Measurements from ENCODE around the gene KAZN.

The KAZN gene

DNA sequence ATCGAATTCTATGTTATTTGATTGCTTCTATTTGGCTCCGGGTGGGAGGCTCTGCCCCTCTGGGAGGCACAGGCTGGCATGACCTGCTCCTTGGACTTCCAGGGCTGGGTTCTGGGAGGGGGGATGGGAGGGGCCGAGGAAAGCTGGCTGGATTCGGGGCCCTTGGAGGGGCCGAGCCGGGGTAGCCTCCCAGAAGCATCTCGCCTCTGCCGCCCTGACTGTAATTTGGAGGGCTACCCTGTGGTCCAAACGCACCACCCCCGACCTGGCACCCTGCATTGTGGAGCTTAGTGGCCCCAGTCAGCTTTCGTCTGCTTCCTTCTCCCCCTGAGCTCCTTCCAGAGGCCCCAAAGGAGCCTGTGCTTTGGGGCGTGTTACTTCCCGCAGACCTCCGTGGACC, 469.7 kb downstream of the KAZN start:
- TF ChIP-seq CTCF (IDR thresholded peaks at IDR 0.05; ENCODE audit: low read length, missing control alignments): no peak
- no peak overlapping the region for H3K4me3 ChIP-seq (replicated peaks; ENCODE audit: low read depth, low read length)
- DNase-seq (ENCODE audit: low read depth): no peak

GRCh38 chr1:15068997-15069396, 470.5 kb downstream of the KAZN start:
- DNase-seq (ENCODE audit: low read depth): no peak
- no peak for TF ChIP-seq CTCF (IDR thresholded peaks at IDR 0.05; ENCODE audit: low read length, missing control alignments)
- no peak overlapping the region for H3K4me3 ChIP-seq (replicated peaks; ENCODE audit: low read depth, low read length)

DNA sequence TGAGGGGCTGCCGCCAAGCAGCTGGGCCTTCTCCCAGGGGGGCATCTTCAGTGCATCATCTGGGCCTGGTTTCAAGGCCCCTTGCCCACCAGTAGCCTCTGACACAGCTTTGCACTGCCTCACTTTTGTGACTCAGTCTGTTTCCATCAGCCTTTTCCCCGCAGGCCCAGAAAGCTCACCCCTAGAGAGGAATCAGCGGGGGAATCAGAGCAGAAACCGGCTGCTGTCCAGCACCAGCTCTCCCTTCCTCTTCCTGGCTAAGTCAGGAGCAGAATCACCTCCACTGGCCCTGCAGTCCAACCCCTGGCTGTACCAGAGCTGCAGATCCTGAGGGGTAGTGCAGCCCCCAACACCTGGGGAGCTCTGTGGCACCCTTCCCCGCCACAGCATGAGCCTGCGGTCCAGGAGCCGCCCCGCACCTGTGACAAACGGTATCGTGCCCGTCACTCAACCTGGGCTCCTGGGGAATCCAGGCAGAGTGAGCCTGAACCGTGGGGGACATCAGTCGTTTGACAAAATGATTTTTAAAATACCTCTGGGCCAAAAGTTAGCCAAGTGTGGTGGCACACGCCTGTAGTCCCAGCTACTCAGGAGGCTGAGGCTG, 471.8 kb downstream of the KAZN start:
- no peak for TF ChIP-seq CTCF (IDR thresholded peaks at IDR 0.05; ENCODE audit: low read length, missing control alignments)
- no peak overlapping the region for H3K4me3 ChIP-seq (replicated peaks; ENCODE audit: low read depth, low read length)
- no peak for DNase-seq (ENCODE audit: low read depth)

DNA sequence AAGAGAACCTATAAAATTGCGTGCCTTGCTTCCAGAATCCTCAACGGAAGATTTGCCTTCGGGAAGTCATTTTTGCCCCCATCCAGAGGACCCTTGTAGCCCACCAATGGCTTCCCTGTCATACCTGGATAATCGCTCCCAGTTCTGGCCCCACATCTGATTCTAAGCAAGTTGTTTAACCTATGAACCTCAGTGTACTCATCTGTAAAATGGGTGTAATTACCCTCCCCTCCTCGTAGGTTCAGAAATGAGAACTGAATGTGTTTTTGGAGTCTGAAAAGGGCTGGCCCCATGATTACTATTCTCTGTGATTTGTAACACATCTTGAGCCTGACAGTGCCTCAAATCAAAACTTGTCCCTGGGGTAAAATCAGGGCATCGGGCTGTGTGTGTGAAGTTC, 473.5 kb downstream of the KAZN start:
- DNase-seq (ENCODE audit: low read depth): no peak
- H3K4me3 ChIP-seq (replicated peaks; ENCODE audit: low read depth, low read length): no peak overlapping the region
- no peak for TF ChIP-seq CTCF (IDR thresholded peaks at IDR 0.05; ENCODE audit: low read length, missing control alignments)

GRCh38 chr1:15073799-15074308, 475.4 kb downstream of the KAZN start:
- DNase-seq (ENCODE audit: low read depth): no peak
- no peak for TF ChIP-seq CTCF (IDR thresholded peaks at IDR 0.05; ENCODE audit: low read length, missing control alignments)

GRCh38 chr1:15075175-15075574, 476.7 kb downstream of the KAZN start:
- no peak for DNase-seq (ENCODE audit: low read depth)
- TF ChIP-seq CTCF (IDR thresholded peaks at IDR 0.05; ENCODE audit: low read length, missing control alignments): no peak
- H3K4me3 ChIP-seq (replicated peaks; ENCODE audit: low read depth, low read length): no peak overlapping the region

More at GRCh38 chr1:15073799-15074308, 475.4 kb downstream of the KAZN start:
- no peak overlapping the region for H3K4me3 ChIP-seq (replicated peaks; ENCODE audit: low read depth, low read length)

- DNase-seq (ENCODE audit: low read depth): no peak
- no peak for TF ChIP-seq CTCF (IDR thresholded peaks at IDR 0.05; ENCODE audit: low read length, missing control alignments)
- H3K4me3 ChIP-seq (replicated peaks; ENCODE audit: low read depth, low read length): no peak overlapping the region
Measured at GRCh38 chr1:15075817-15076216, 477.3 kb downstream of the KAZN start.

Measured in fibroblast of pulmonary artery (primary cell).